ENCODE data around the gene PRR32.

- TF ChIP-seq CTCF (IDR thresholded peaks at IDR 0.05) (no peak), EP300 (IDR thresholded peaks at IDR 0.05) (no peak), POLR2A (IDR thresholded peaks at IDR 0.05; ENCODE audit: low read depth) (no peak)
Measured at GRCh38 chrX:126799059-126799458, 20.5 kb upstream of the PRR32 start.
